Ovary (tissue), 9 donors: Measurements from ENCODE around the gene NRXN3. TPM values are rescaled to one million over a fixed set of nuclear protein-coding genes. Genes with fewer than 3 reads are reported as not detected.
A peak's percentile ranks its signal among the peaks of the same experiment; 100 is the strongest.

ENCODE experiments used
- DNase-seq, 5 donors: peaks; one replicate each; pipeline ENCODE4 v3.0.0-alpha.2; 2019 to 2020
- H3K27ac ChIP-seq, 2 donors: fragments of 200-600 bp; one replicate each; pipeline versions ENCODE4 v1.5.1 to v1.8.0; 2019 to 2022
- H3K27me3 ChIP-seq: fragments of 200-600 bp; one replicate; pipeline ENCODE4 v1.8.0; 2022
- H3K36me3 ChIP-seq: fragments of 200-600 bp; sonication (generic); one replicate; pipeline ENCODE4 v1.5.1; 2019
- H3K4me1 ChIP-seq: one replicate; pipeline ENCODE4 v1.8.1; 2013; ENCODE audit warnings: mild to moderate bottlenecking, moderate library complexity; ENCODE audit not compliant: insufficient read depth
- H3K4me3 ChIP-seq: fragments of 200-600 bp; sonication (generic); one replicate; pipeline ENCODE4 v1.5.1; 2017
- H3K9me3 ChIP-seq, 2 donors: fragments of 200-600 bp in 1 of 2; sonication (generic) in 1 of 2; one replicate each; pipeline versions ENCODE4 v1.5.1 to v1.8.1; 2013 to 2019; ENCODE audit warnings: mild to moderate bottlenecking in 1 of 2, moderate library complexity in 1 of 2
- CTCF ChIP-seq, 3 donors: fragments of 450-650 bp in 2 of 3; fragments of 200-600 bp in 1 of 3; IDR thresholded peaks; one replicate each; pipeline versions ENCODE4 v1.5.1 to v1.8.0; 2016 to 2022; ENCODE audit warnings: antibody characterized with exemption in 3 of 3, mild to moderate bottlenecking in 1 of 3
- EP300 ChIP-seq: sonication (generic); formaldehyde crosslinking; IDR thresholded peaks from one replicate; pipeline ENCODE4 v1.6.1; 2017; ENCODE audit warnings: antibody characterized with exemption
- POLR2A ChIP-seq: fragments of 450-650 bp; IDR thresholded peaks from one replicate; pipeline ENCODE4 v1.6.1; 2017; ENCODE audit warnings: antibody characterized with exemption, mild to moderate bottlenecking, moderate library complexity
- WGBS, 3 donors: extraction: QIAGEN DNeasy Blood & Tissue Kit in 1 of 3; methylation state at CpG; one replicate each; pipeline versions ENCODE4 v1.1.5 to v1.1.7; 2013 to 2017; 5-methylcytosine and 5-hydroxymethylcytosine counted together
- intact Hi-C, 4 donors: fragments of 100-400 bp; cut with DNase I; formaldehyde crosslinking; loops; one replicate each; pipeline versions ENCODE4 v1.11.0 to v1.15.1; 2022 to 2023
- polyA plus RNA-seq, 2 donors: library from polyadenylated mRNA; stranded (reverse); fragments of 200-250 nt in 1 of 2; fragments of 350-450 nt in 1 of 2; fragmentation: Illumina TruSeq in 1 of 2; extraction: RNeasy Lipid Tissue Mini Kit (QIAGEN cat#74804) in 1 of 2; gene quantifications; one replicate each; pipeline ENCODE4 v1.2.3, GENCODE V29; 2013 to 2014
- total RNA-seq, 7 donors: library from RNA; depleted of rRNA in 2 of 7; stranded (reverse); fragments of >200 nt in 2 of 7; fragmentation: NEBNext Ultra II Directional in 3 of 7; extraction: Animal tissue kit (Norgen Biotek cat#: 25700) in 3 of 7; gene quantifications; one replicate each; pipeline versions ENCODE4 v1.1.0 to v1.2.4, GENCODE V29; 2016 to 2023
- donor health status: DM: no; HTN: no; CAD: no; lungs with moderate emphysema.
- donor health status: DM: no; HTN: no; CAD: no.
- donor health status: Bipolar disorder and iron deficiency.
- donor health status: DM: yes; HTN: yes; CAD: no.
- donor health status: DM: no; HTN: no; CAD: no.
- donor health status: DM: yes; HTN: yes; CAD: no.

Gene NRXN3
- total and polyA plus RNA-seq, 9 donors, result 0.28 to 6.2 (median 0.82) TPM

- TF ChIP-seq EP300 (no peak), POLR2A (no peak), CTCF (IDR thresholded peaks at IDR 0.05) (no peak)
- intact Hi-C loops, result no loop called here
- H3K27ac ChIP-seq, result no peak overlapping the region
- no peaks in the 10 kb centered on the region for H3K27me3 ChIP-seq
- WGBS, 3 donors, result 16 to 20% (median 18%) methylated on average over 6 of the region's 6 CpGs
- no peak overlapping the region for H3K4me3 ChIP-seq
- peak in 1 of 5 donors; percentile 13 for DNase-seq
- no peaks in the 10 kb centered on the region for H3K36me3 ChIP-seq
- no peaks in the 10 kb centered on the region for H3K4me1 ChIP-seq
- H3K9me3 ChIP-seq, result no peaks in the 10 kb centered on the region
These were observed 678.2 kb downstream of the NRXN3 start for GRCh38 chr14:78848234-78848820.

GRCh38 chr14:78849952-78850351 lies 679.8 kb downstream of the NRXN3 start:
- DNase-seq, result no peak
- intact Hi-C loops, result no loop called here
- Histone ChIP-seq H3K4me1 (no peaks in the 10 kb centered on the region), H3K4me3 (no peak overlapping the region), H3K27ac (no peak overlapping the region), H3K27me3 (no peaks in the 10 kb centered on the region), H3K9me3 (no peaks in the 10 kb centered on the region), H3K36me3 (no peaks in the 10 kb centered on the region)
- TF ChIP-seq CTCF (IDR thresholded peaks at IDR 0.05) (no peak), EP300 (no peak), POLR2A (no peak)
- 63 to 75% (median 75%) methylated on average over 2 of the region's 2 CpGs for WGBS, 3 donors

- intact Hi-C loops, result no loop called here
- DNase-seq, result no peak
- no peak overlapping the region for H3K4me3 ChIP-seq
These were observed 681.0 kb downstream of the NRXN3 start for GRCh38 chr14:78851189-78851588.

GRCh38 chr14:78852040-78852439 lies 681.9 kb downstream of the NRXN3 start:
- no peak overlapping the region for H3K4me3 ChIP-seq
- 51 to 60% (median 57%) methylated on average over 1 of the region's 1 CpG for WGBS, 3 donors
- DNase-seq, result no peak
- TF ChIP-seq CTCF (IDR thresholded peaks at IDR 0.05) (no peak), POLR2A (no peak), EP300 (no peak)
- H3K27ac ChIP-seq, result no peak overlapping the region
- no peaks in the 10 kb centered on the region for H3K9me3 ChIP-seq
- intact Hi-C loops, result no loop called here
- H3K36me3 ChIP-seq, result no peaks in the 10 kb centered on the region
- H3K4me1 ChIP-seq, result no peaks in the 10 kb centered on the region
- H3K27me3 ChIP-seq, result no peaks in the 10 kb centered on the region

More at GRCh38 chr14:78851189-78851588, 681.0 kb downstream of the NRXN3 start:
- no peak for TF ChIP-seq POLR2A
- TF ChIP-seq EP300, result no peak
- no peak for TF ChIP-seq CTCF (IDR thresholded peaks at IDR 0.05)
- no peaks in the 10 kb centered on the region for H3K9me3 ChIP-seq
- 21 to 42% (median 21%) methylated on average over 3 of the region's 3 CpGs for WGBS, 3 donors
- no peaks in the 10 kb centered on the region for H3K27me3 ChIP-seq
- H3K36me3 ChIP-seq, result no peaks in the 10 kb centered on the region
- no peak overlapping the region for H3K27ac ChIP-seq
- no peaks in the 10 kb centered on the region for H3K4me1 ChIP-seq
